Measurements from ENCODE around the gene SLC16A8. TPM values are rescaled to one million over a fixed set of nuclear protein-coding genes. Genes with fewer than 3 reads are reported as not detected.
A peak's percentile ranks its signal among the peaks of the same experiment; 100 is the strongest.

SLC16A8 gene
- polyA plus RNA-seq, 1 donor (not counting 4 experiments of a cell fraction or from before 2014, with no cell fraction given): not detected

DNA sequence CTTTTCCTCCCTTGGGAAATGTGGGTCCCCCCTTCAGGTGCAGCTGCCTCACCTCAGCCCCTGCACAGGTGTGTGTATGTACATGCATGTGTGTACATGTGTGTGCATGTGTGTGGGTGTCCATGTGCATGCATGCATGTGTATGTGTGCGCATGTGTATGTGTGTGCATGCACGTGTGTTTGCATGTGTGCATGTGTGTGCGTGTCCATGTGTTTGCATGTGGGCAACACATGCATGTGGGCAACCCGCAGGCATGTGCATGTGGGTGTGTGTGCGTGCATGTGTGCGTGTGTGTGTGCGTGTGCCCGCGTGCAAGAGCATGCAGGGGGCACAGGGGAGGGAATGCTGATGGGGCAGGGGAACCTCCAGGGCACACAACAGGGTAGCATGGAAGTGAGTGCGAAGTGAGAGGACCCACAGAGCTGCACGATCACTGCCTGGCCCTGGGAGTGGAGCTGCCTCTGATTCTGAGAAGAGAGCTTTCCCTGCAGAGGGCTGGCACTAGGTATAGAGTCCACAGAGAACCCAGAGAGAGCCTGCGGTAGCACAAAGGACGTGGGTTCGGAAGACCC is 41.1 kb upstream of the SLC16A8 start:
- FAIRE-seq: peak; percentile 43
- DNase-seq (ENCODE audit: low read depth, low spot score): no peak
- H3K9me3 ChIP-seq (ENCODE audit: control insufficient read depth, low read depth, low read length): no peaks in the 10 kb centered on the region
- no peaks in the 10 kb centered on the region for H3K9me1 ChIP-seq (ENCODE audit: control insufficient read depth, extremely low read depth, insufficient read depth, low read length)
- H3K27me3 ChIP-seq (ENCODE audit: control insufficient read depth, extremely low read depth, insufficient read depth, low read length): no peaks in the 10 kb centered on the region
- H3K79me2 ChIP-seq (ENCODE audit: control insufficient read depth, insufficient read depth, low read length): no peaks in the 10 kb centered on the region
- H3K4me1 ChIP-seq (ENCODE audit: control insufficient read depth, extremely low read depth, insufficient read depth, low read length): peaks cover 27% of the 10 kb centered on the region
- H3K36me3 ChIP-seq (ENCODE audit: control insufficient read depth in 2 of 2, extremely low read depth in 1 of 2, insufficient read depth in 2 of 2, low read length in 2 of 2): no peaks in the 10 kb centered on the region
- H3K27ac ChIP-seq (ENCODE audit: control insufficient read depth, insufficient read depth, low read length): no peak overlapping the region
- no peak overlapping the region for H3K4me2 ChIP-seq (ENCODE audit: control insufficient read depth, extremely low read depth, insufficient read depth, low read depth, low read length)
- H3K4me3 ChIP-seq (ENCODE audit: control insufficient read depth in 2 of 3, extremely low read depth in 1 of 3, insufficient read depth in 2 of 3, low read depth in 1 of 3, low read length in 3 of 3): no peak overlapping the region
- no peaks in the 10 kb centered on the region for H4K20me1 ChIP-seq (ENCODE audit: control insufficient read depth, extremely low read depth, insufficient read depth, low read length)
- no peak overlapping the region for H3K9ac ChIP-seq (ENCODE audit: control insufficient read depth, extremely low read depth, insufficient read depth, low read length)
- TF ChIP-seq EZH2 (IDR thresholded peaks at IDR 0.05; ENCODE audit: low read length): no peak
- TF ChIP-seq, protein P1, sequence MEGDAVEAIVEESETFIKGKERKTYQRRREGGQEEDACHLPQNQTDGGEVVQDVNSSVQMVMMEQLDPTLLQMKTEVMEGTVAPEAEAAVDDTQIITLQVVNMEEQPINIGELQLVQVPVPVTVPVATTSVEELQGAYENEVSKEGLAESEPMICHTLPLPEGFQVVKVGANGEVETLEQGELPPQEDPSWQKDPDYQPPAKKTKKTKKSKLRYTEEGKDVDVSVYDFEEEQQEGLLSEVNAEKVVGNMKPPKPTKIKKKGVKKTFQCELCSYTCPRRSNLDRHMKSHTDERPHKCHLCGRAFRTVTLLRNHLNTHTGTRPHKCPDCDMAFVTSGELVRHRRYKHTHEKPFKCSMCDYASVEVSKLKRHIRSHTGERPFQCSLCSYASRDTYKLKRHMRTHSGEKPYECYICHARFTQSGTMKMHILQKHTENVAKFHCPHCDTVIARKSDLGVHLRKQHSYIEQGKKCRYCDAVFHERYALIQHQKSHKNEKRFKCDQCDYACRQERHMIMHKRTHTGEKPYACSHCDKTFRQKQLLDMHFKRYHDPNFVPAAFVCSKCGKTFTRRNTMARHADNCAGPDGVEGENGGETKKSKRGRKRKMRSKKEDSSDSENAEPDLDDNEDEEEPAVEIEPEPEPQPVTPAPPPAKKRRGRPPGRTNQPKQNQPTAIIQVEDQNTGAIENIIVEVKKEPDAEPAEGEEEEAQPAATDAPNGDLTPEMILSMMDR (optimal IDR thresholded peaks at IDR 0.05 in 1 of 3, IDR thresholded peaks at IDR 0.05 in 1 of 3, conservative IDR thresholded peaks at IDR 0.05 in 1 of 3; ENCODE audit: extremely low read depth in 1 of 3, insufficient read depth in 2 of 3, low read length in 3 of 3): no peak
- dilution Hi-C loops (cut with MboI; ENCODE audit: extremely low pct_ligation_motif_present, low sequenced_read_pairs): no loop called here
- no peak overlapping the region for H2AFZ ChIP-seq (ENCODE audit: control insufficient read depth, low read length)

DNA sequence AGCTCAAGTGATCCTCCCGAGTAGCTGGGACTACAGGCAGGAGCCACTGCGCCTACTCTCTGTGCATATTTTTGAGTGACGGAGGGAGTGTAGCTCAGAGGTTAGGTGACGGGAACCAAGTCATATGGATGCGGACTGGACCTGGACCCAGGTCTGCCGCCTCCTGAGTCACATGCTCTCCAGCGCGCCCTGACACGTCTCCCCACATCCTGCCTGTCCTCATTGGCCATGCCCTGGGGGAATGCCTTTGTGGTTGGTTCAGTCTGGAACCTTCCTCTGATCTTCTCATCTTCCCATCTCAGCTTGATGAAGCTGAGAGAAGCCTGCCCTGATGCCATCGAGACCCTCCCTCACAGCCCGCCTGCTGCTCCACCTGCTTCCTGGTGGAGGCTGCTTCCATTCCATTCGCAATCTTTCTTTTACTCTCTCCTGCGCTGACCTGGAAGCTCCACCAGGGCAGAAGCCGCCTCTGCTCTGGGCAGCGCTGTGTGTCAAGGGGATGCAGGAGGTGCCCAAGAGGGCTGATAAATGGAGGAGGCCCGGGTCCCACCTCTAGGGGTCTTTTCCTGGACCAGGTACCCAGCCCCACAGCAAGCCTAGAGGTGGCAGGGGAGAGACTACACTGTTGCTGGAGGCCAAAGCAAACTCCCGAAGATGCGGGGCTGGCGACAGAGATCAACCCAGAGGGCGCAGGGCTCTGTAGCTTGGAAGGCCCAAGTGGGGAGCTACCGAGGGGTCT is 40.4 kb upstream of the SLC16A8 start:
- Histone ChIP-seq H3K79me2 (ENCODE audit: control insufficient read depth, insufficient read depth, low read length) (no peaks in the 10 kb centered on the region), H3K4me1 (ENCODE audit: control insufficient read depth, extremely low read depth, insufficient read depth, low read length) (peaks cover 30% of the 10 kb centered on the region), H3K9ac (ENCODE audit: control insufficient read depth, extremely low read depth, insufficient read depth, low read length) (no peak overlapping the region), H2AFZ (ENCODE audit: control insufficient read depth, low read length) (peak overlapping the region; percentile 28), H3K27me3 (ENCODE audit: control insufficient read depth, extremely low read depth, insufficient read depth, low read length) (no peaks in the 10 kb centered on the region), H3K4me3 (ENCODE audit: control insufficient read depth in 2 of 3, extremely low read depth in 1 of 3, insufficient read depth in 2 of 3, low read depth in 1 of 3, low read length in 3 of 3) (no peak overlapping the region), H3K9me3 (ENCODE audit: control insufficient read depth, low read depth, low read length) (no peaks in the 10 kb centered on the region), H4K20me1 (ENCODE audit: control insufficient read depth, extremely low read depth, insufficient read depth, low read length) (no peaks in the 10 kb centered on the region), H3K36me3 (ENCODE audit: control insufficient read depth in 2 of 2, extremely low read depth in 1 of 2, insufficient read depth in 2 of 2, low read length in 2 of 2) (no peaks in the 10 kb centered on the region), H3K4me2 (ENCODE audit: control insufficient read depth, extremely low read depth, insufficient read depth, low read depth, low read length) (peak overlapping the region; percentile 58), H3K27ac (ENCODE audit: control insufficient read depth, insufficient read depth, low read length) (peak overlapping the region; percentile 13), H3K9me1 (ENCODE audit: control insufficient read depth, extremely low read depth, insufficient read depth, low read length) (no peaks in the 10 kb centered on the region)
- dilution Hi-C loops (cut with MboI; ENCODE audit: extremely low pct_ligation_motif_present, low sequenced_read_pairs): no loop called here
- DNase-seq (ENCODE audit: low read depth, low spot score): peak; percentile 93
- peak; percentile 99 for FAIRE-seq
- TF ChIP-seq EZH2 (IDR thresholded peaks at IDR 0.05; ENCODE audit: low read length): no peak

All from keratinocyte (primary cell).